GM12878 (cell line): ENCODE measurements around the gene KRTAP4-1. TPM values are rescaled to one million over a fixed set of nuclear protein-coding genes. Genes with fewer than 3 reads are reported as not detected.

Experiments used
- ATAC-seq: fragments of 200-7000 bp; cut with Tn5 transposase; 3 replicates; pipeline ENCODE4 v1.9.1; 2020; ENCODE audit warnings: mild to moderate bottlenecking, moderate library complexity
- BruUV-seq: library from RNA; stranded (reverse); fragments of 400-500 nt; replicated peaks from 2 replicates; lab custom pipeline; 2021; lab: Mats Ljungman, UMichigan
- CTCF ChIA-PET: fragments of 300-600 bp; sonication (Branson Sonifier 250); formaldehyde crosslinking; extraction: SDS; loops from one replicate; lab custom pipeline; 2021; ENCODE audit warnings: inconsistent platforms; lab: Yijun Ruan, JAX
- POLR2A ChIA-PET: fragments of 350-600 bp; formaldehyde crosslinking; extraction: SDS; loops from one replicate; lab custom pipeline; 2021; ENCODE audit warnings: inconsistent platforms; lab: Charles Lee
- RAD21 ChIA-PET: fragments of 300-600 bp; sonication (Branson Sonifier 250); formaldehyde crosslinking; loops from one replicate; lab custom pipeline; 2023; ENCODE audit warnings: antibody characterized with exemption; ENCODE audit not compliant: unreplicated experiment; lab: Charles Lee
- SMC1A ChIA-PET: fragments of 300-600 bp; sonication (Branson Sonifier 250); formaldehyde crosslinking; loops from one replicate; lab custom pipeline; 2023; ENCODE audit not compliant: unreplicated experiment, uncharacterized antibody; lab: Charles Lee
- DNase-seq: peaks from one replicate; pipeline ENCODE4 v3.0.0-alpha.2; 2011; ENCODE audit warnings: low read depth, low spot score
- FAIRE-seq: peaks from 3 replicates; lab custom pipeline; 2011; peaks lifted over from hg19 to GRCh38; lab: Jason Lieb, UNC
- H2AFZ ChIP-seq: 2 replicates; pipeline ENCODE4 v1.6.0; 2011; ENCODE audit warnings: low read depth, low read length, control low read depth; ENCODE audit not compliant: control insufficient read depth
- H3K27ac ChIP-seq: 2 replicates; pipeline ENCODE4 v1.5.1; 2011; ENCODE audit warnings: control low read depth; ENCODE audit not compliant: control insufficient read depth, insufficient read depth
- H3K27me3 ChIP-seq, 2 experiments: replicated peaks in 1 of 2; 2 replicates each; pipeline versions ENCODE4 v1.6.0 to v1.6.1; 2011; ENCODE audit warnings: low read length in 1 of 2; ENCODE audit not compliant: control insufficient read depth in 2 of 2, insufficient read depth in 2 of 2
- H3K36me3 ChIP-seq, 2 experiments: 2 replicates each; pipeline ENCODE4 v1.5.1; 2011; ENCODE audit warnings: low read length in 1 of 2; ENCODE audit not compliant: control insufficient read depth in 2 of 2, insufficient read depth in 2 of 2
- H3K4me1 ChIP-seq: 2 replicates; pipeline ENCODE4 v1.6.1; 2011; ENCODE audit warnings: mild to moderate bottlenecking, low read length, moderate library complexity, mixed read lengths; ENCODE audit not compliant: control insufficient read depth, insufficient read depth
- H3K4me2 ChIP-seq: 2 replicates; pipeline ENCODE4 v1.6.0; 2011; ENCODE audit warnings: control low read depth; ENCODE audit not compliant: control insufficient read depth, insufficient read depth
- H3K4me3 ChIP-seq: fragments of 200-600 bp; sonication (generic); 2 replicates; pipeline ENCODE4 v1.5.1; 2016
- H3K79me2 ChIP-seq: 2 replicates; pipeline ENCODE4 v1.6.0; 2011; ENCODE audit warnings: low read length; ENCODE audit not compliant: control insufficient read depth, insufficient read depth
- H3K9ac ChIP-seq: 2 replicates; pipeline ENCODE4 v1.8.0; 2011; ENCODE audit warnings: low read length, control low read depth, mixed read lengths; ENCODE audit not compliant: control insufficient read depth, insufficient read depth
- H3K9me3 ChIP-seq: replicated peaks from 3 replicates; pipeline ENCODE4 v1.5.1; 2011; ENCODE audit warnings: mild to moderate bottlenecking, low read length; ENCODE audit not compliant: control insufficient read depth, insufficient read depth
- H4K20me1 ChIP-seq: 2 replicates; pipeline ENCODE4 v1.6.0; 2011; ENCODE audit not compliant: control insufficient read depth, insufficient read depth
- ASH2L ChIP-seq: fragments of 300-600, 200-600 bp; sonication (generic); IDR thresholded peaks from 2 replicates; pipeline ENCODE4 v1.6.1; 2017; ENCODE audit warnings: low read depth, mild to moderate bottlenecking, borderline replicate concordance
- CEBPZ ChIP-seq: fragments of 150-350 bp; IDR thresholded peaks from 2 replicates; pipeline ENCODE4 v1.6.1; 2016; ENCODE audit warnings: low read depth, low read length
- CHD1 ChIP-seq: IDR thresholded peaks from 2 replicates; pipeline ENCODE4 v1.6.1; 2012; ENCODE audit warnings: low read depth, low read length, improper control_type of control experiment
- HCFC1 ChIP-seq: fragments of 150-350 bp; IDR thresholded peaks from 2 replicates; pipeline ENCODE4 v1.6.1; 2014; ENCODE audit warnings: low read length
- JUNB ChIP-seq: IDR thresholded peaks from 2 replicates; pipeline ENCODE4 v1.6.1; 2016; ENCODE audit warnings: antibody characterized with exemption, mild to moderate bottlenecking
- MTA2 ChIP-seq: fragments of 450-650 bp; IDR thresholded peaks from 2 replicates; pipeline ENCODE4 v1.6.1; 2016; ENCODE audit warnings: low read depth, mild to moderate bottlenecking, moderate library complexity
- ZZZ3 ChIP-seq: IDR thresholded peaks from 2 replicates; pipeline ENCODE4 v1.6.1; 2011; ENCODE audit warnings: low read depth; ENCODE audit not compliant: control insufficient read depth, insufficient read length
- WGBS: methylation state at CpG from one replicate; pipeline ENCODE4 v1.1.6; 2016; ENCODE audit warnings: low lambda C conversion rate; ENCODE audit not compliant: insufficient replicate concordance, insufficient coverage; ENCODE audit errors: missing lambda C conversion rate; 5-methylcytosine and 5-hydroxymethylcytosine counted together
- in situ Hi-C: fragments of 300-500 bp; cut with MboI; formaldehyde crosslinking; loops from 9 replicates; pipeline ENCODE4 v1.14.3; 2018; ENCODE audit warnings: mixed read lengths
- intact Hi-C: fragments of 100-400 bp; cut with micrococcal nuclease; formaldehyde crosslinking; loops from one replicate; pipeline ENCODE4 v1.14.2; 2022; ENCODE audit not compliant: unreplicated experiment
- polyA plus RNA-seq, 11 experiments: library from polyadenylated mRNA; depleted of rRNA in 4 of 11; unstranded in 6 of 11; stranded (reverse) in 5 of 11; fragments of >200 nt; fragmentation: Nextera tagmentation in 4 of 11; fragmentation: Illumina TruSeq in 1 of 11; extraction: Ambion mirVana in 4 of 11; extraction: Trizol in 1 of 11; gene quantifications; 1 replicate in 1 of 11; 2 replicates in 10 of 11; pipeline versions ENCODE4 v1.2.1 to v1.2.3, GENCODE V29; 2011 to 2016; ENCODE audit warnings: inconsistent platforms in 2 of 11, missing spikeins in 2 of 11, low read depth in 1 of 11
- total RNA-seq, 4 experiments: library from RNA; depleted of rRNA in 3 of 4; stranded (reverse); fragments of >200 nt in 3 of 4; fragmentation: Illumina TruSeq in 1 of 4; extraction: Trizol in 1 of 4; gene quantifications; 2 replicates each; pipeline versions ENCODE4 v1.2.1 to v1.2.3, GENCODE V29; 2013 to 2021
- TF ChIP-seq, protein P1 (sequence below): IDR thresholded peaks from 2 replicates; pipeline ENCODE4 v1.6.1; 2011; ENCODE audit warnings: borderline replicate concordance, low read depth, mild to moderate bottlenecking, moderate library complexity, low read length; ENCODE audit not compliant: insufficient read depth, poor library complexity, severe bottlenecking

KRTAP4-1 gene
- total and polyA plus RNA-seq, 10 of the 15 experiments (the other 5 are each of a cell fraction or from before 2014, with no cell fraction given): not detected

DNA sequence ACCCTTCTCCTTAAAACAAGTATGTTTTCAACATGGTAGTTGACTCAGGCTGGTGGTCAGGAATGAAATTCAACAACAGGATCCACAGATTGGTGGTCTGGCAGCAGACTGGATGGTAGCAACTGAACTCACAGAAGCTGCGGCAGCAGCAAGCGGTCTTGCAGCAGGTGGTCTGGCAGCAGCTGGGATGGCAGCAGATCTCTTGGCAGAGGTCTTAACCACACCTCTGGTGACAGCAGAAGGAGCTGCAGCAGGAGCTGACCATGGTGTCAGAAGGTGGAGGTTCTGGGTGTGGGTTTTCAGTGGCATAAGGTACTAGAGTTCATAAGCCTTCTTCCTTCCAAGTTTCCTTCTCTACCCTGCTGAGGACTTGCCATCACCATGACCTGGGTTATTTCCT, 2.2 kb upstream of the KRTAP4-1 start:
- BruUV-seq: no TSS peak
- POLR2A ChIA-PET: no interaction called here
- H3K9ac ChIP-seq: no peak overlapping the region
- FAIRE-seq (no peak), ATAC-seq (no peak), DNase-seq (no peak)
- CTCF ChIA-PET: no interaction called here
- TF ChIP-seq HCFC1 (no peak), JUNB (no peak), ASH2L (no peak), CHD1 (no peak), ZZZ3 (no peak), MTA2 (no peak), CEBPZ (no peak)
- TF ChIP-seq, protein P1, sequence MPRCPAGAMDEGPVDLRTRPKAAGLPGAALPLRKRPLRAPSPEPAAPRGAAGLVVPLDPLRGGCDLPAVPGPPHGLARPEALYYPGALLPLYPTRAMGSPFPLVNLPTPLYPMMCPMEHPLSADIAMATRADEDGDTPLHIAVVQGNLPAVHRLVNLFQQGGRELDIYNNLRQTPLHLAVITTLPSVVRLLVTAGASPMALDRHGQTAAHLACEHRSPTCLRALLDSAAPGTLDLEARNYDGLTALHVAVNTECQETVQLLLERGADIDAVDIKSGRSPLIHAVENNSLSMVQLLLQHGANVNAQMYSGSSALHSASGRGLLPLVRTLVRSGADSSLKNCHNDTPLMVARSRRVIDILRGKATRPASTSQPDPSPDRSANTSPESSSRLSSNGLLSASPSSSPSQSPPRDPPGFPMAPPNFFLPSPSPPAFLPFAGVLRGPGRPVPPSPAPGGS: no peak
- RAD21 ChIA-PET: interaction anchor here (1.0 kb wide), 1 partner anchor 476 kb away, joined by 4 read pairs; no protein-coding TSS in a partner anchor
- H3K36me3 ChIP-seq: no peaks in the 10 kb centered on the region
- WGBS: 83% methylated on average over 2 of the region's 2 CpGs
- SMC1A ChIA-PET: no interaction called here
- in situ Hi-C loops: loop anchor here (10.0 kb wide), 1 partner anchor 58 kb away; the partner anchor contains the start of gene KRTAP9-4
- no peak overlapping the region for H2AFZ ChIP-seq
- no peaks in the 10 kb centered on the region for H3K9me3 ChIP-seq
- no peaks in the 10 kb centered on the region for H4K20me1 ChIP-seq
- H3K4me1 ChIP-seq: no peaks in the 10 kb centered on the region
- H3K27me3 ChIP-seq: no peaks in the 10 kb centered on the region
- H3K4me3 ChIP-seq: no peak overlapping the region
- no peak overlapping the region for H3K4me2 ChIP-seq
- H3K27ac ChIP-seq: no peak overlapping the region
- intact Hi-C loops: no loop called here
- no peaks in the 10 kb centered on the region for H3K79me2 ChIP-seq
